HG03045 (cell line): ENCODE data around the gene GREB1L.
"Not testable (repeated sequence)": the region's sequence is repeated elsewhere in the genome, so short reads cannot be mapped to it uniquely, and the experiment has no call there.

ENCODE experiments used
- ATAC-seq: cut with Tn5 transposase; IDR thresholded peaks from one replicate; pipeline ENCODE4 v1.9.1; 2021; ENCODE audit warnings: mild to moderate bottlenecking, moderate library complexity; ENCODE audit not compliant: unreplicated experiment

Gene GREB1L

DNA sequence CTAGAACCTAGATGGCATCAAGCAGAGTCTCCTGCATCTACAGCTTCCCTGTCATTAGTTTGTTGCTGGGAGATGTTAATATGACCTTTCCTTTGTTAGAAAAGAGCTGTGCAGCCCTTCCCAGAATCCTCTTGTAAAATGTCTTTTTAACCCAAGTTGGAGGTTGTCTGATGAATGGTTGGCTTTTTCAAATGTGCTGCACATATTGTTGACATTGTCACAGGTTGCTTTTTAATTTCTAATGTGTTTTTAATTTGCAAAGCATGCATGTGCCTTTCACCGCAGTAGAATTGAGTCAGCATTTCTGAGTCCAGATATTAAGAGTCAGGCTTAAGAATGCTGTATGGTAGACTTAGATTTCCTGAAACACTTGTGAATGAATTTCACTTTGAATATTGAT lies 120.8 kb downstream of the GREB1L start:
- no peak for ATAC-seq

DNA sequence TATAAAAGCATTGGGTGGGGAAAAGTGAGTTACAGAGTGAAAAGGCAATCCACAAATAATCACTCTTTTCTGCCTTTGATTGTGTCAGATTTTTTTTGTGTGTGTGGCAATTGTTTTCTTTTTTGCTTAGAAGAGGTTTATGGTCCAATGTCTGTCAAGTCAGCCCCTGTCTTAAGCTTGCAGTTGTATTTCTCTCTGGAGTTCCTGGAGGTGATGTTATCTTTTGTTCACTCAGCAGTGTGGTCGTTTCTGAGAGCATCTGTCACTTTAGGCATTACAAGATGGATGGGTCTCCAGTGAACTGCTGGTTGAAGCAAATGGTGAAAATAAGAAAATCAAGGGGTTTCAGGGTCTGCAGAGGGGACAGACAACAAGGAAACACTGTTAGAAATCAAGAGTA lies 121.3 kb downstream of the GREB1L start:
- ATAC-seq = no peak

DNA sequence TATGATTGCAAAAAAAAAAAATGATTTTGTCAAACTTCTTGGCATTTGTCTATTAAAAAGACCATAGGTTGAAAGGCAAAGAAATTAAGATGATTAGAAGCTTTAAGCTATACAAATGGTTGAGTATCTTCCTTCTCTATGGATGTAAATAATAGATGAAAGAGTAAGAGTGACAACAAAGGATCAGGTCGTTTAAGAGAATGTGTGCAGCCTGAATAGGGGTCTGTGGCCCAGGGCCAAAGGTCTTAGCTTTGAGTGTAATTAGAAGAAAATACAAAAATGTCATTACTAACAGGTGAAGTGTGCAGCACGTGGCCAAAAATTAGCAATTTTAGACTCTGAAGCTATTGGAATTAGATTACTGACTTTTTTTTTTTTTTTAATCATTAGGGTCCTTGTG lies 122.4 kb downstream of the GREB1L start:
- ATAC-seq = no peak

DNA sequence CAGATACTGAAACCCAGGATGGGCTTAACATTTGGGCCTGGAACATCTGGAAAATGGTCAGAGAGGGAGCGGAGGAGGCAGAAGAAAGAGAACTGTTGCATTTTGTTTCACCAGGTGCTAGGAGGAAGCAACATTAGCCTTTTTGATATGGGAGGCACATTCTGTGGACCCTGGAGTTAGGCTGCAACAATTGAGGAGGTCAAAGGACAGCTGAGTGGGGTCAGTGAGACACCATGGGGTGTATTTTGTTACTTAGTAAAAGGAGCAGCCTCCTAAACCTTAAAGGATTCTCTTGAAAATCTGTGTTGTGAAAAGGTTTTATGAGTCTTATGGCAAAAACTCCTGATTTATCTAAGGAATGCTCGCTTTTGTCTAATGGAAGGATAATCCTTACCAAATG lies 124.9 kb downstream of the GREB1L start:
- no peak for ATAC-seq

DNA sequence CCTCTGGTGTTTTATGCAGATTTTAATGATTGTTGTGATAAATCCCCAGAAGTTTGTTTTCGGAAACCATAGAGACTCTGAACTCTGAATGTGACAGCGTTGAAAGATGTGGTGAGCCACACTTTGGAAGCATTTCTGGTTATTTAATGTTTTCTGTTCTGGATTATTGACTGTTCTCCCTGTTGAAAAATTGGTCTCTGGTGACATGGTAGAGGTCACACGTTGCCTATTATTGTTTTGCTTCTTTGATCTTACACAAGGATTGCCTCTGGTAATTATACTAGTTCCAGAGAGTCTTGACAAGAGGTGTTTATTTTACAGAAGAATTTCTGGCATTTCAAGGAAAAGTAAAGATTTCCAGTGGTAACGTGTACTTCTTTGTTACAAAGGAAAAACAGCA lies 127.1 kb downstream of the GREB1L start:
- ATAC-seq = no peak

DNA sequence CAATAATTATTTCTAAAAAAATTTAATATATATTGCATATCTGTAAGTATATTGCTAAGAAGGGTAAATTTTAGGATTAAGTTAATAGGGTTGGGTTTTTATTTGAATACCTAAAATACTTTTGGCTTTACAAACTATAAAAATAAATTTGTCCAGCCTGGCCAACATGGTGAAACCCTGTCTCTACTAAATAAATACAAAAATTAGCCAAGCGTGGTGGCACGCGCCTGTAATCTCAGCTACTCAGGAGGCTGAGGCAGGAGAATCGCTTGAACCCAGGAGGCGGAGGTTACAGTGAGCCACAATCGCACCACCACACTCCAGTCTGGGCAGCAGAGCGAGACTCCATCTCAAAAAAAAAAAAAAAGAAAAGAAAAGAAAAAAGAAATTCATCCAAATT lies 127.6 kb downstream of the GREB1L start:
- not testable (repeated sequence) for ATAC-seq

DNA sequence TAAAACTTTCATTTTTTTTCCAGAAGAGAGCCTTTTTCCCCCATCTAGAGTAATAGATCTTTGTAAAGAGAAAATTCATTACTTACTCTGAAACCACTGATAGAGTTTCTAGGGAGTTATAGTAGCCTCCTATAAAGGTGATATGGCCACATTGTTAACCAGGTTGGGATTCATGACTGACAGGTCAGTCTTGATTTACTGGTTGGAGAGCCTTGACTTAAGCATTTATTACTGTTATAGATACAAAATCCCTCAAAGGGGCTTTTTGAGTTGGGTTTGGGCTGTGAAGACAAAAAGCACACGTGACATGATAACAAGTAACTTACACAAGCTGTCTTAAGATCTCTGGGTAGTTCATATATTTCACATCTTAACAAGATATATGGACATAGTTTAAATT lies 141.0 kb downstream of the GREB1L start:
- ATAC-seq = no peak

DNA sequence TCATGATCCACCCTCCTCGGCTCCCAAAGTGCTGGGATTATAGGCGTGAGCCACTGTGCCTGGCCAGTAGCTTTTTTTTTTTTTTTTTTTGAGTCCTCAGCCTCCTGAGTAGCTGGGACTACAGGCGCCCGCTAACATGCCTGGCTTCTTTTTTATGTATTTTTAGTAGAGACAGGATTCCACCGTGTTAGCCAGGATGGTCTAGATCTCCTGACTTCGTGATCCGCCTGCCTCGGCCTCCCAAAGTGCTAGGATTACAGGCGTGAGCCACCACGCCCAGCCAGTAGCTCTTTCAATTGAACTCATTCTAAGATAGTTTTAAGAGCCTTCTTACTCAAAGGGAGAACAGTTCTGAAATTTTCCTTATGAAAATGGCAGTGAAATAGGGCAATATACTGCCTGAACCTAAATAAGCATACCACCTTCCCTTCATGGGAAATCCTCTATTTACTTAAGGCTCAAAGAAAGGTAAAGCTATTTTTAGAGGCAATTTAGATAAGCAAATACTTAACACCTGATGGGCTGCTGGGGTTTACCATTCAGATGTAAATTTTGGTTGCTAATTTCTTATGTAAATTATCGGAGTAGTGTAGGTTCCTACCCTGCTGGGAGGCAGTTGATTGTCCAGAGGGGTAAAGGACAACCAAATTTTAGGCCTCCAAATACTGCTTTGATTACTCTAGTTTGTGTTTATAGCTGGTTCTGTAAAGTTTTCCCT lies 144.7 kb downstream of the GREB1L start:
- no peak for ATAC-seq

DNA sequence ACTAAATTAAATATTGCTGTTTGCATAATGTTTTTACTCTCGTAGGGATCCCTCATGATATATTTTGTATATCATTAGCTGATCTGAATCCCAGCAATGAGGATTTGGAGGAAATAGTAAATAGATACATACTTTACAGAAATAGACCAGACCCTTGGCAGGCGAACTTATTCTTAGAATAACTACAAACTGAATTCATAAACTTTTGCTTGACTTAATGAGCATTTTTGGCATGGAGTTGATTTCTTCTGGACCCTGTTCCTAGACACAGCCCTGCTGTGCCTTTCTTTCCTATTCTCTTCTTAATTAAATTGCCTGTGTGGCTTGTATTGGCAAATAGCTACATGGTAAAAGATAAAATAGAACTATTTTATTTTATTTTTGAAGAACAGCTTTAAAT lies 145.9 kb downstream of the GREB1L start:
- ATAC-seq = no peak

DNA sequence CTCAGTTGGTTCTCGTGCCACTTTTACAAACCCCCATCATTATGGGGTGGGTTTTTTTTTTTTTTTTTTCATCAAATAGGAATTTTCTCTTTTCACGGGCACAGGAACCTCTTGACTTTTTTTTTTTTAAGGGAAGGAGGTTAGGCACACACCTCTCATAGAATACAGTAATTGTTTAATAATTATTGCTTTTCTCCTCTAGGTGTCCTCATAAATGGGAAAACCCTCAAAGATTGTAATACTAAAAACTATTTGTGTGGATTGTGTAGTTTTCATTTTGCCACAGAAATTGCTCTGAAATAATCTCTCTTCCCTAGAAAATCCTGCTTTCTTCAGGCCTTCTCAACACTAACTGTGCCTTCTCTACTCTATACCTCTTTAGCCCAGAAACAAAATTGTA lies 147.3 kb downstream of the GREB1L start:
- no peak for ATAC-seq

DNA sequence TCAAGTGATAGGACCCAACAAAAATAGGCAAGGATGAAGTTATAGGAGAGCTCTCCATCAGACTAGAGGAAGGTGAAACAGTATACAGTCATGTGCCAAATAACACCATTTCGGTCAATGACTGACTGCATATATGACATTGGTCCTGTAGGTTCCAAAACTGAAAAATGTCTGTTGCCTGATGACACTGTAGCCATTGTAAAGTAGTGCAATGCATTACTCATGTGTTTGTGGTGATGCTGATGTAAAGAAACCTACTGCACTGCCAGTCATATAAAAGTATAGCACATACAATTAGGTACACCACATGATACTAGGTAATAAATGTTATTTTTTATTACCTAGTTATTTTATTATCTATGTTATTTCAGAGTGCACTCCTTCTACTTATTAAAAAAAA lies 147.9 kb downstream of the GREB1L start:
- ATAC-seq = no peak

DNA sequence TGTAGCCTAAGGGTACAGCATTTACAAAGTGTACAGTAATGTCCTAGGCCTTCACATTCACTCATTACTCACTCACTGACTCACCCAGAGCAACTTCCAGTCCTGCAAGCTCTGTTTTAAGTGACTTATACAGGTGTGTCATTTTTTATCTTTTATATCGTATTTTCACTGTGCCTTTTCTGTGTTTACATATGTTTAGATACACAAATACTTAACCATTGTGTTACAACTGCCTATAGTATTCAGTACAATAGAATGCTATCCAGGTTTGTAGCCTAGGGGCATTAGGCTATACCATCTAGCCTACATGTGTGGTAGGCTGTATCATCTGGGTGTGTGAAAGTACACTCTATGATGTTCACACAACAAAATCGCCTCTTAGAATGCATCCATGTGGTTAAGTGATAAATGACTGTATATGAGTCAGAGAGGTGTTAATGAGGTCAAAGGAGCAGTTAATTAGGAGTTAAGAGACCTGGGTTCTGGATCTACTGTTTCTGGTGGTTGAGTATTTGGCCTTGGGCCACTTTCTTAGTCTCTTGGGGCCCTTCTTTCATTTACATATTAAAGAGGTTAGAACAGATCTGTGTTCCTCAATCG lies 149.1 kb downstream of the GREB1L start:
- ATAC-seq = no peak

DNA sequence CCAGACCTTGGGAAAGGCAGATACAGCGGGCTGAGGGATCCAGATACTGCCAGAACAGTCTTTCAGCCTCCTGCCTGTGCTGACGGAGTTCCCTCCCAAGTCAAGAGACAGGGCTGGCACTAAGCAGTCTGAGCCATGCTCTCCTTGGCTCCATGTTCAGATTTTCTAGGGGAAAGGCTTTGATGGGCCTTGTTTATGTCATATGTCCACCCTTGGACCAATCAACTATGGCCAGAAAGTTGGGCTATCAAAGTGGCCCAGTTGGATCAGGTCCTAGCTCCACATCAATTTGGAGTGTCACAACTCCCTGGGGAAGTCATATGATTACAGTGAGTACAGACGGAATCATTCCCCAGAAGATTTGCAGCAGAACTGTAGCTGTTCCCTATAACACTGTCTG lies 152.0 kb downstream of the GREB1L start:
- no peak for ATAC-seq

DNA sequence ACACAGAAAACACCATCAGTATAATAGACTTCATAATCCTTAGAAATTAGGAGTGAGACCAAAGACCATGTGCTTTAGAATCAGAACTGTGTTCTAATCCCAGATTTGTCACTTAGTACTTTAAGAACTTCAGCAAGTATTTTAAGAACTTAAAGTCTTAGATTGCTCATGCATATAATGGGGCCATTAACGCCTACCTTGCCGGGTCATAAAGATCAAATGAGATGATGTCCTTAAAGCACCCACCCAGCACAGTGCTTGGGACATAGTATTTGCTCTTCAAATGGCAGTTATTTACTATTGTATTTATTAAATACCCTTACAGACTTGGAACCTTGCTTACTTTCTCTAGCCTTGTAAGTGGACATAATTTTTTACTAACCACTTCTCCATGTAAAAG lies 156.1 kb downstream of the GREB1L start:
- ATAC-seq = no peak

DNA sequence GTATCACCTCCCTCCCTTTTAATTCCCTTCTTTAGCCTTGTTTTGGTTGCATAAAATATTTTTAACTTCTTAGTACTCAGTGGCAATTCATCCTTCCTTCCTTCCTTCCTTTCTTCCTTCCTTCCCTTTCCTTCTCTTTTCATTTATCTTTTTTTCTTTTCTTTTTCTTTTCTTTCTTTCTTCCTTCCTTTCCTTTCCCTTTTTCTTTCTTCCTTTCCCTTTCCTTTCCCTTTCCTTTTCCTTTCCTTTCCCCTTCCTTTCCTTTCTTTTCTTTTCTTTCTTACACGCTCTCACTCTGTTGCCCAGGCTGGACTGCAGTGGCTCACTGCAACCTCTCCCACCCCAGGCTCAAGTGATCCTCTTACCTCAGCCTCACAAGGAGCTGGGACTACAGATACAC lies 160.2 kb downstream of the GREB1L start:
- ATAC-seq = no peak

DNA sequence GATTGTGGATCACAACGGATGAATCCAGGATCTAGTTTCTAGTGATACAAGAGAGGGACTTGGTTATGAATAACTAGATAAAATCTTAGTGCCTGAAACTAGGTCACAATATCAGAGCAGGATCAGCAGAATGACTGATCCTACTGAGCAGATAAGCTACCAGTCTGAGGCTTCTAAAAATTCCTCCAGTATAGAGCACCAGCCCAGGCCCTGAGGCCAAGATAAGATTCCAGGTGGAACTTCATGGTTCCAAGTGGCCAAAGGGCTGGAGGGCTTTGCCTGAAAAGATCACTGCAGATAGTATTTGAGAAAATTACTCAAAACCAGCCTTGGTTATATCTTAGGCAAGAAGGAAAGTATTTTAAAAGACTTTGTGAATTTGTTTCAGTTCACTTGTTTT lies 162.4 kb downstream of the GREB1L start:
- no peak for ATAC-seq

DNA sequence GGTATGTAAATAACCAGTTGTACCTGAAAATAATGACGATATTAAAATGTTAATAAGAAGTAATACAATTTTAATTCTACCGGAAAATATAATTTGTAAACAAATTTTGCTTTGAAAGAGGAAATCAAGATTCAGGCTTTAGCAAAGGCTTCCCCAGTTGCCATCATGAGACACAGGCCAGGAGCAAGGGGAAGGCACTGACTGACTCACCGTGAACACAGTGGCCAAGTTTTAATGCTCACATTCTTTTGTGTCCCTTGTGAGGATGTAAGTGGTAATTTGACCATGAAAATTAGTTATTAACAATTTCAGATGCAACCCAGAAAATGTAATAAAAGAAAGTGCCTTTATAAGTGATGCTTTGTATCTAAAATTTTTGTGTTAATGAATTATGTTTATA lies 164.1 kb downstream of the GREB1L start:
- ATAC-seq = no peak

DNA sequence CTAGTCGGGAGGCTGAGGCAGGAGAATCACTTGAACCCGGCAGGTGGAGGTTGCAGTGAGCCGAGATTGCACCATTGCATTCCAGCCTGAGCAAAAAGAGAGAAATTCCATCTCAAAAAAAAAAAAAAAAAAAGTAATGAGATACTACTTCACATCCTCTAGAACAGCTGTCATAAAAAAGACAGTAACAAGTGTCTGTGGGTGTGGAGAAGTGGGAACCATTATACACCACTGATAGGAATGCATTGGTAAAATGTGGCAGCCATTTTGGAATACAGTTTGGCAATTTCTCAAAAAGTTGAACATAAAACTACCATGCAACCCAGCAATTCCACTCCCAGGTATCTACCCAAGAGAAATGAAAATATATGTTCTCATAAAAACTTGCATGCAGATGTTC lies 166.6 kb downstream of the GREB1L start:
- no peak for ATAC-seq

DNA sequence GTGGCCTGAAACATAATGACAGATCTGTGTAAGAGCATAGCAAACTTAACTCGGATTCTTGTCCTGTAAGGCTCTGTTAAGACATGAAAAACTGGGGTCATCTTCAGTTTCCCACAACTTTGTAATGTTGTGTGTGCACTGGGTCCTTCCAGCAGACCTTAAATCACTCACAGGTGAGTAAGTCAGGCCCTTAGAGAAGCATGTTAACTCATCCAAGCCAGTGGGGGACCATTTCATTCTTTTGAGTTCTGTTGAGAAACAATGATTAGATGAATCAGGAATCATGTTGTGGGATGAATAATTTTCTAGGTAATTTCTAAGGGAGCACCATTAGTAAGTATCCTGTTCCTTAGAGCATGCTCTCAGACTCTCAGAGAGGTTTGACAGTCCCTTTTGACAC lies 191.4 kb downstream of the GREB1L start:
- ATAC-seq = no peak

DNA sequence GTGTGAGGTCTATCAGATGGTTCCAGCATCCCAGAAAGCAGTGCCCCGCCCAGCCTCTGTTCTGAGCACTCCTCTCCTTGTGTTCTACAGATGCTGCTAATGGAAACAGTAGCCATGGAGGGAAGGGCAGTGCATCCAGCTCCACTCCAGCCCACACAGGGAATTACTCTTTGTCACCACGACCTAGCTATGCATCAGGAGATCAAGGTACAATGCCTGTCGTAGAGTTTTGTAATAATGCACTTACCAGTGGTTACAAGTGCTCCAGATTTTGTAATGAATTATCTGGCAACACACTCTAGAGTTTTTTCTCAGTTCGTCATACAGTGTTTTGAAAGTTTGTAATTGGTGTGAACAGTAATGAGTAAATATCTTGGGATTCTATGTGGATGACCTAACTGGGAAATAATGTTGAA lies 197.4 kb downstream of the GREB1L start:
- ATAC-seq = no peak

DNA sequence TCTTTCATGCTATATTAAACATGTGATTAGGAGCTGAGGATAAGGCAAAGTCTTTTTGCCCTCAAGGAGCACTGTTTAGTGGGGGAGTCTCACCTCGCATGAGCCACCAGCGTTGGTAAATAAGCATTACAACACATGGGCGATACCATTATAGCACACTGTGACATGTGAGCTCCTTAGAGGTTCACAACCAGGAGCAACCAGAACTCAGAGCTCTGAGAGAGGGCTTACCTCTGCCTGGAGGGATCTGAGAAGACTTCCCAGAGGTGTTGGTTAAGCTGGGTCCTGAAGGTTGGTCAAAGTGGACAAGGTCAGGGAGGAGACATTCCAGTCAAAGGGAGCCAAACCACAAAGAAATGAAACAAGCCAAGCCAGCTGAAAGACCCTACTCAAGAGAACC lies 199.6 kb downstream of the GREB1L start:
- no peak for ATAC-seq

DNA sequence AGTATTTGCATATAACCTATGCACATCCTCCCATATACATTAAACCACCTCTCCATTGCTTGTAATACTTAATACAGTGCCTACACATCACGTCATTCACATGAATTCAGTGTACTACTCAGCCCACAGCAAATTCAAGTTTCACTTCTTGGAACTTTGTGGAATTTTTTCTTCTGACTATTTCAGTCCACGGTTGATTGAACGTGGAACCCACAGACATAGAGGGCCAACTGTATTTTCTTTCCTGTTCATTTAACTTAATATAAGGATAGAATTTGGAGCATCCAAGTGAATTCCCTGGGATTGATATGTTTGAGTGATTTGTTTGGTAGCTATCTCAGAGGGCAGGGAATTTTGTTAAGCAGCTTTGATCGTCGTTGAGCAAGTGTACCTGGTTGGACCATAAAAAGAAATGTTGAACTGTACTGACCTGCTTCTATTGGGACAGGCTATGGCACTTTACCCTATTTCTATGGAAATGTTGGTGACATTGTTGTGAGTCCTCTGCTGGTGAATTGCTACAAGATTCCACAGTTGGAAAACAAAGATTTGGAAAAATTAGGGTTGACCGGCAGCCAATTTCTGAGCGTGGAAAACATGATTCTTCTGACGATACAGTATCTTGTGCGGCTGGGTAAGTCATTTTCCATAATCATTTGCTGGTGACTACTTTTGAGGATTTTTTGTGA lies 201.9 kb downstream of the GREB1L start:
- ATAC-seq = no peak
